ENCODE measurements around the gene LRRC4C. TPM values are rescaled to one million over a fixed set of nuclear protein-coding genes. Genes with fewer than 3 reads are reported as not detected.

LRRC4C gene
- total and polyA plus RNA-seq, 2 donors (not counting 3 experiments of a cell fraction or from before 2014, with no cell fraction given) = not detected

DNA sequence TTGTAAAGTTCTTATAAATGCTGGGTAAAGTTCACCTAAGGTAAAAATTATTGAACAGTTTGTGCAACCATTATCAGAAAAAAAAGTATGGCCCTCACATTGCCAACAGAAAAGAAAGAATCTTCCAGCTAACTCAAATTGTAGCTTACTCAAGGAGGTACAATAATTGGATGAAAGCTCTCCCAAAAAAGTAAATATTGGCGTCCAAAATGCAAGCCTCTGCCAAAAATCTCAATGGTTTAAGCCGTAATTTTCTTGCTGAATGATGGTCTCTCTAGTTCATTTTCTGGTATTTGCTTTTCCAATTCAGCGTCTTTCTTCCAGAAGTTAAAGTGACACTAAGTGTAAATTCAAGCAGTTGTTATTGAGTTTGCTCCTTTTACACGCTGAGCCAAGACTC is 727.3 kb downstream of the LRRC4C start:
- no peak overlapping the region for H3K4me2 ChIP-seq (ENCODE audit: insufficient read depth, low read length)
- H3K79me2 ChIP-seq (ENCODE audit: control insufficient read depth, insufficient read depth, low read length) = no peaks in the 10 kb centered on the region
- BruUV-seq (replicated peaks) = no TSS peak
- no peaks in the 10 kb centered on the region for H3K36me3 ChIP-seq (ENCODE audit: control insufficient read depth in 2 of 2, extremely low read depth in 1 of 2, insufficient read depth in 2 of 2, low read length in 2 of 2)
- H3K4me3 ChIP-seq (replicated peaks in 1 of 3; ENCODE audit: insufficient read depth in 1 of 3, low read depth in 1 of 3, low read length in 3 of 3) = no peak overlapping the region
- dilution Hi-C loops (cut with MboI; ENCODE audit: extremely low pct_ligation_motif_present, low sequenced_read_pairs) (no loop called here), intact Hi-C loops (cut with micrococcal nuclease) (no loop called here)
- H3K9me1 ChIP-seq (replicated peaks; ENCODE audit: control insufficient read depth, extremely low read depth, insufficient read depth, low read length) = no peaks in the 10 kb centered on the region
- FAIRE-seq = no peak
- H4K20me1 ChIP-seq (replicated peaks; ENCODE audit: control insufficient read depth, extremely low read depth, insufficient read depth, low read length) = no peaks in the 10 kb centered on the region
- no peak overlapping the region for H3K27ac ChIP-seq (ENCODE audit: insufficient read depth, low read depth, low read length)
- H2AFZ ChIP-seq (ENCODE audit: low read depth, low read length) = no peak overlapping the region
- ChIA-PET CTCF (no interaction called here), POLR2A (no interaction called here)
- no peaks in the 10 kb centered on the region for H3K4me1 ChIP-seq (ENCODE audit: control insufficient read depth, extremely low read depth, insufficient read depth, low read length)
- no peak for DNase-seq (ENCODE audit: low read depth, low spot score)
- no peak overlapping the region for H3K9ac ChIP-seq (replicated peaks; ENCODE audit: extremely low read depth, insufficient read depth, low read length)
- TF ChIP-seq CTCF (IDR thresholded peaks at IDR 0.05; ENCODE audit: extremely low read depth in 1 of 2, insufficient read depth in 1 of 2, low read depth in 1 of 2, low read length in 2 of 2) (no peak), JUN (IDR thresholded peaks at IDR 0.05; ENCODE audit: borderline replicate concordance, insufficient read depth, insufficient read length, low read depth) (no peak), FOS (IDR thresholded peaks at IDR 0.05; ENCODE audit: borderline replicate concordance, insufficient read depth, low read length) (no peak), POLR2AphosphoS5 (IDR thresholded peaks at IDR 0.05; ENCODE audit: insufficient read depth, low read depth, low read length) (no peak), GATA2 (IDR thresholded peaks at IDR 0.05; ENCODE audit: insufficient read depth, insufficient read length, low read depth, low read length) (no peak), MAX (IDR thresholded peaks at IDR 0.05; ENCODE audit: insufficient read depth, insufficient read length) (no peak), POLR2A (IDR thresholded peaks at IDR 0.05; ENCODE audit: low read depth, low read length) (no peak), MYC (IDR thresholded peaks at IDR 0.05; ENCODE audit: low read depth, low read length) (no peak), EZH2 (IDR thresholded peaks at IDR 0.05; ENCODE audit: borderline replicate concordance, low read depth, low read length, severe bottlenecking) (no peak)
- no peaks in the 10 kb centered on the region for H3K9me3 ChIP-seq (replicated peaks; ENCODE audit: control insufficient read depth, insufficient read depth, low read length)
- H3K27me3 ChIP-seq (ENCODE audit: control insufficient read depth in 2 of 2, insufficient read depth in 2 of 2, low read length in 2 of 2) = no peaks in the 10 kb centered on the region

Data from endothelial cell of umbilical vein (primary cell).